HepG2 (cell line): ENCODE measurements around the gene SOCS7. TPM values are rescaled to one million over a fixed set of nuclear protein-coding genes. Genes with fewer than 3 reads are reported as not detected.

ENCODE experiments used
- BRCA1 ChIP-seq: sonication (generic); formaldehyde crosslinking; IDR thresholded peaks from 2 replicates; pipeline ENCODE4 v1.4.0; 2020; ENCODE audit warnings: missing genetic modification reagents
- ISL2 ChIP-seq: sonication (generic); formaldehyde crosslinking; IDR thresholded peaks from 2 replicates; pipeline ENCODE4 v1.5.0; 2020; ENCODE audit warnings: missing genetic modification reagents
- JARID2 ChIP-seq: sonication (generic); formaldehyde crosslinking; IDR thresholded peaks from 2 replicates; pipeline ENCODE4 v1.8.1; 2023; ENCODE audit warnings: missing genetic modification reagents, inconsistent platforms; ENCODE audit not compliant: insufficient replicate concordance
- JUND ChIP-seq: sonication (generic); formaldehyde crosslinking; IDR thresholded peaks from 2 replicates; pipeline ENCODE4 v1.8.0; 2022; ENCODE audit warnings: mild to moderate bottlenecking, missing genetic modification reagents
- NR2F6 ChIP-seq, 2 experiments: IDR thresholded peaks; 2 replicates each; pipeline ENCODE4 v1.6.1; 2016; ENCODE audit warnings: antibody characterized with exemption in 1 of 2, mild to moderate bottlenecking in 1 of 2
- RFXAP ChIP-seq: sonication (generic); formaldehyde crosslinking; IDR thresholded peaks from 2 replicates; pipeline ENCODE4 v1.4.0; 2020; ENCODE audit warnings: missing genetic modification reagents, borderline replicate concordance
- SP5 ChIP-seq: IDR thresholded peaks from 2 replicates; pipeline ENCODE4 v1.6.1; 2016; ENCODE audit warnings: low read depth, borderline replicate concordance
- TBX3 ChIP-seq: fragments of 450-650 bp; IDR thresholded peaks from 2 replicates; pipeline ENCODE4 v1.6.1; 2017; ENCODE audit warnings: antibody characterized with exemption, mild to moderate bottlenecking, inconsistent platforms, borderline replicate concordance
- UBTF ChIP-seq: sonication (generic); formaldehyde crosslinking; IDR thresholded peaks from 2 replicates; pipeline ENCODE4 v1.4.0; 2020; ENCODE audit warnings: mild to moderate bottlenecking, missing genetic modification reagents
- ZFP36L2 ChIP-seq: sonication (generic); formaldehyde crosslinking; IDR thresholded peaks from 2 replicates; pipeline ENCODE4 v1.4.0; 2020; ENCODE audit warnings: missing genetic modification reagents
- ZNF558 ChIP-seq: sonication (generic); formaldehyde crosslinking; IDR thresholded peaks from 2 replicates; pipeline ENCODE4 v1.9.0; 2022; ENCODE audit warnings: mild to moderate bottlenecking, missing genetic modification reagents, borderline replicate concordance
- ZNF776 ChIP-seq: sonication (generic); formaldehyde crosslinking; IDR thresholded peaks from 2 replicates; pipeline ENCODE4 v1.4.0; 2020; ENCODE audit warnings: mild to moderate bottlenecking, missing genetic modification reagents
- polyA plus RNA-seq, 8 experiments: library from polyadenylated mRNA; depleted of rRNA in 3 of 8; stranded (reverse) in 7 of 8; unstranded in 1 of 8; fragments of >200 nt; fragmentation: Illumina TruSeq in 4 of 8; extraction: Trizol in 4 of 8; gene quantifications; 2 replicates each; pipeline versions ENCODE4 v1.2.1 to v1.2.3, GENCODE V29; 2011 to 2016; ENCODE audit warnings: low read depth in 4 of 8, missing spikeins in 1 of 8, mixed read lengths in 1 of 8; ENCODE audit not compliant: insufficient read depth in 1 of 8
- total RNA-seq, 5 experiments: library from RNA; depleted of rRNA; stranded (reverse); fragments of >200 nt; fragmentation: Illumina TruSeq; extraction: Trizol; gene quantifications; 2 replicates each; pipeline ENCODE4 v1.2.3, GENCODE V29; 2016; ENCODE audit warnings: low read depth in 1 of 5
- TF ChIP-seq, protein P1 (sequence below): sonication (generic); formaldehyde crosslinking; IDR thresholded peaks from 2 replicates; pipeline ENCODE4 v1.5.1; 2020; ENCODE audit warnings: missing genetic modification reagents, mild to moderate bottlenecking, borderline replicate concordance
- TF ChIP-seq, protein P2 (sequence below): IDR thresholded peaks from 2 replicates; pipeline ENCODE4 v1.6.1; 2016

Gene SOCS7
- total and polyA plus RNA-seq, 2 of the 13 experiments (the other 11 are each of a cell fraction or from before 2014, with no cell fraction given) = 19.2 to 24.2 TPM

- TF ChIP-seq JARID2 (CRISPR knock-in tag) = peak; percentile 50
- peak; percentile 57; the same call in 1 of the 2 replicates for TF ChIP-seq TBX3
- peak; percentile 97 for TF ChIP-seq RFXAP (CRISPR knock-in tag)
- TF ChIP-seq, protein P1, sequence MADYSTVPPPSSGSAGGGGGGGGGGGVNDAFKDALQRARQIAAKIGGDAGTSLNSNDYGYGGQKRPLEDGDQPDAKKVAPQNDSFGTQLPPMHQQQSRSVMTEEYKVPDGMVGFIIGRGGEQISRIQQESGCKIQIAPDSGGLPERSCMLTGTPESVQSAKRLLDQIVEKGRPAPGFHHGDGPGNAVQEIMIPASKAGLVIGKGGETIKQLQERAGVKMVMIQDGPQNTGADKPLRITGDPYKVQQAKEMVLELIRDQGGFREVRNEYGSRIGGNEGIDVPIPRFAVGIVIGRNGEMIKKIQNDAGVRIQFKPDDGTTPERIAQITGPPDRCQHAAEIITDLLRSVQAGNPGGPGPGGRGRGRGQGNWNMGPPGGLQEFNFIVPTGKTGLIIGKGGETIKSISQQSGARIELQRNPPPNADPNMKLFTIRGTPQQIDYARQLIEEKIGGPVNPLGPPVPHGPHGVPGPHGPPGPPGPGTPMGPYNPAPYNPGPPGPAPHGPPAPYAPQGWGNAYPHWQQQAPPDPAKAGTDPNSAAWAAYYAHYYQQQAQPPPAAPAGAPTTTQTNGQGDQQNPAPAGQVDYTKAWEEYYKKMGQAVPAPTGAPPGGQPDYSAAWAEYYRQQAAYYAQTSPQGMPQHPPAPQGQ (CRISPR knock-in tag) = no peak
- no peak for TF ChIP-seq ZFP36L2
- TF ChIP-seq NR2F6 (IDR thresholded peaks at IDR 0.05) = no peak
- TF ChIP-seq NR2F6 (CRISPR knock-in tag; IDR thresholded peaks at IDR 0.05) = peak; percentile 57
- TF ChIP-seq UBTF = peak; percentile 67
- no peak; the same call in 1 of the 2 replicates for TF ChIP-seq ZNF776 (CRISPR knock-in tag)
- peak; percentile 76 for TF ChIP-seq JUND (CRISPR knock-in tag)
- peak; percentile 73; the same call in 1 of the 2 replicates for TF ChIP-seq ZNF558 (CRISPR knock-in tag)
- TF ChIP-seq BRCA1 (CRISPR knock-in tag) = peak; percentile 85; the same call in 1 of the 2 replicates
- TF ChIP-seq, protein P2, sequence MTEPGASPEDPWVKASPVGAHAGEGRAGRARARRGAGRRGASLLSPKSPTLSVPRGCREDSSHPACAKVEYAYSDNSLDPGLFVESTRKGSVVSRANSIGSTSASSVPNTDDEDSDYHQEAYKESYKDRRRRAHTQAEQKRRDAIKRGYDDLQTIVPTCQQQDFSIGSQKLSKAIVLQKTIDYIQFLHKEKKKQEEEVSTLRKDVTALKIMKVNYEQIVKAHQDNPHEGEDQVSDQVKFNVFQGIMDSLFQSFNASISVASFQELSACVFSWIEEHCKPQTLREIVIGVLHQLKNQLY = peak; percentile 58; the same call in 1 of the 2 replicates
- TF ChIP-seq ISL2 (CRISPR knock-in tag) = peak; percentile 68
- TF ChIP-seq SP5 (CRISPR knock-in tag) = peak; percentile 62; the same call in 1 of the 2 replicates
Observed at GRCh38 chr17:38351412-38352222, at the start of gene SOCS7 (continued).
